A549 (cell line): Measurements from ENCODE around the gene CCDC117. TPM values are rescaled to one million over a fixed set of nuclear protein-coding genes. Genes with fewer than 3 reads are reported as not detected.
A peak's percentile ranks its signal among the peaks of the same experiment; 100 is the strongest.

Experiments used
- ATAC-seq, 2 experiments: fragments of 200-7000 bp in 1 of 2; fragments of >200 bp in 1 of 2; cut with Nextera tagmentation in 1 of 2; cut with Tn5 transposase in 1 of 2; 3 replicates each; pipeline versions ENCODE4 v1.8.0 to v1.9.1; 2018 to 2020; ENCODE audit warnings: mild to moderate bottlenecking in 1 of 2, moderate library complexity in 1 of 2
- CTCF ChIA-PET: fragments of 300-600 bp; sonication (Branson Sonifier 250); formaldehyde crosslinking; extraction: SDS; loops from one replicate; lab custom pipeline; 2021; ENCODE audit warnings: antibody characterized with exemption, inconsistent platforms; lab: Yijun Ruan, JAX
- POLR2A ChIA-PET: fragments of 350-600 bp; formaldehyde crosslinking; extraction: SDS; loops from one replicate; lab custom pipeline; 2021; ENCODE audit warnings: antibody characterized with exemption, inconsistent platforms; lab: Yijun Ruan, JAX
- DNase-seq, 2 experiments: peaks; one replicate each; pipeline versions ENCODE4 v3.0.0 to v3.0.0-alpha.2; 2011 to 2016; ENCODE audit warnings: low read depth in 1 of 2, low spot score in 1 of 2
- FAIRE-seq: peaks from 2 replicates; lab custom pipeline; 2011; peaks lifted over from hg19 to GRCh38; lab: Jason Lieb, UNC
- H3K27ac ChIP-seq, 2 experiments: fragments of >200 bp; sonication (Bioruptor Twin); formaldehyde crosslinking; 3 replicates each; pipeline ENCODE4 v1.5.1; 2016 to 2017
- H3K4me1 ChIP-seq: fragments of >200 bp; sonication (Bioruptor Twin); formaldehyde crosslinking; 3 replicates; pipeline ENCODE4 v1.6.1; 2016
- H3K4me2 ChIP-seq: fragments of >200 bp; sonication (Bioruptor Twin); formaldehyde crosslinking; 3 replicates; pipeline ENCODE4 v1.6.1; 2016
- H3K4me3 ChIP-seq: fragments of >200 bp; sonication (Bioruptor Twin); formaldehyde crosslinking; 3 replicates; pipeline ENCODE4 v1.5.1; 2016
- H3K9me3 ChIP-seq: fragments of >200 bp; sonication (Bioruptor Twin); formaldehyde crosslinking; 3 replicates; pipeline ENCODE4 v1.6.1; 2016
- BCL3 ChIP-seq: fragments of >200 bp; sonication (Bioruptor Twin); formaldehyde crosslinking; IDR thresholded peaks from 3 replicates; pipeline ENCODE4 v1.6.1; 2016
- CEBPB ChIP-seq, 2 experiments: fragments of >200 bp in 1 of 2; sonication (Bioruptor Twin) in 1 of 2; formaldehyde crosslinking in 1 of 2; IDR thresholded peaks; 2 replicates each; pipeline ENCODE4 v1.6.1; 2012 to 2016
- EHF ChIP-seq: fragments of 250-450 bp; sonication (Bioruptor Pico); IDR thresholded peaks from 2 replicates; pipeline ENCODE4 v1.5.0; 2020; ENCODE audit warnings: mild to moderate bottlenecking
- FOSB ChIP-seq: fragments of 250-450 bp; sonication (Bioruptor Pico); IDR thresholded peaks from 2 replicates; pipeline ENCODE4 v1.5.0; 2020; ENCODE audit warnings: mild to moderate bottlenecking, moderate library complexity
- FOSL2 ChIP-seq, 2 experiments: fragments of 450-650 bp in 1 of 2; fragments of >200 bp in 1 of 2; sonication (Bioruptor Twin) in 1 of 2; formaldehyde crosslinking; IDR thresholded peaks; 2 replicates each; pipeline versions ENCODE4 v1.5.0 to v1.6.1; 2016 to 2020; ENCODE audit warnings: mild to moderate bottlenecking in 1 of 2, moderate library complexity in 1 of 2
- HEYL ChIP-seq: fragments of 250-450 bp; sonication (Bioruptor Pico); IDR thresholded peaks from 2 replicates; pipeline ENCODE4 v1.8.0; 2021; ENCODE audit warnings: mild to moderate bottlenecking, moderate library complexity
- HOXA7 ChIP-seq: fragments of 250-450 bp; sonication (Bioruptor Pico); IDR thresholded peaks from 2 replicates; pipeline ENCODE4 v1.5.0; 2020; ENCODE audit warnings: mild to moderate bottlenecking, moderate library complexity
- JUN ChIP-seq, 2 experiments: fragments of >200 bp; sonication (Bioruptor Twin); formaldehyde crosslinking; IDR thresholded peaks; 2 replicates in 1 of 2; 3 replicates in 1 of 2; pipeline ENCODE4 v1.6.1; 2016 to 2017
- NFE2L2 ChIP-seq: fragments of 150-350 bp; conservative IDR thresholded peaks from 2 replicates; pipeline ENCODE4 v1.6.1; 2014; ENCODE audit warnings: low read length
- PHF8 ChIP-seq: fragments of 200-600 bp; sonication (generic); IDR thresholded peaks from 2 replicates; pipeline ENCODE4 v1.6.1; 2016; ENCODE audit warnings: low read depth, mild to moderate bottlenecking, antibody characterized with exemption, moderate library complexity, borderline replicate concordance
- SMC3 ChIP-seq: fragments of >200 bp; sonication (Bioruptor Twin); formaldehyde crosslinking; IDR thresholded peaks from 3 replicates; pipeline ENCODE4 v1.6.1; 2018; ENCODE audit warnings: inconsistent platforms
- SREBF2 ChIP-seq: fragments of 450-650 bp; IDR thresholded peaks from 2 replicates; pipeline ENCODE4 v1.6.1; 2014; ENCODE audit warnings: mild to moderate bottlenecking, moderate library complexity
- TFCP2L1 ChIP-seq: fragments of 250-450 bp; sonication (Bioruptor Pico); IDR thresholded peaks from 2 replicates; pipeline ENCODE4 v1.5.0; 2021; ENCODE audit warnings: mild to moderate bottlenecking
- TP53 ChIP-seq: fragments of 250-450 bp; sonication (Bioruptor Pico); IDR thresholded peaks from 2 replicates; pipeline ENCODE4 v1.5.0; 2021; ENCODE audit warnings: mild to moderate bottlenecking, moderate library complexity
- WGBS: methylation state at CpG from one replicate; pipeline ENCODE4 v1.1.6; 2017; ENCODE audit errors: missing lambda C conversion rate; 5-methylcytosine and 5-hydroxymethylcytosine counted together
- polyA plus RNA-seq, 4 experiments: library from polyadenylated mRNA; depleted of rRNA in 3 of 4; stranded (reverse); fragments of >200 nt; fragmentation: RNase III in 1 of 4; extraction: RNeasy Plus Mini Kit Qiagen cat#74134 plus additional on column Dnase treatment in 1 of 4; gene quantifications; 2 replicates in 3 of 4; 3 replicates in 1 of 4; pipeline ENCODE4 v1.2.3, GENCODE V29; 2011 to 2017

Gene CCDC117
- polyA plus RNA-seq, 2 of the 4 experiments (the other 2 are of a cell fraction) = 12.2 to 24.1 TPM

- ChIA-PET CTCF (interaction anchor here (1.3 kb wide), 1 partner anchor 195 kb away, joined by 4 read pairs; no protein-coding TSS in a partner anchor), POLR2A (no interaction called here)
- 91% methylated on average over 5 of the region's 5 CpGs for WGBS
- ATAC-seq = no peak
- H3K27ac ChIP-seq = no peak overlapping the region
- no peak for TF ChIP-seq HEYL
- no peak for DNase-seq
- H3K4me1 ChIP-seq = peaks cover 34% of the 10 kb centered on the region; the same call in 2 of the 3 replicates
- peak overlapping the region; percentile 86; the same call in 2 of the 3 replicates for H3K4me2 ChIP-seq
- H3K9me3 ChIP-seq = no peaks in the 10 kb centered on the region
- H3K4me3 ChIP-seq = no peak overlapping the region
- no peak for FAIRE-seq
Measured at GRCh38 chr22:28795932-28796856, 23.7 kb downstream of the CCDC117 start.

- ATAC-seq (peak; percentile 55 to 78), FAIRE-seq (no peak), DNase-seq (peak; percentile 71 to 83)
- ChIA-PET CTCF (no interaction called here), POLR2A (interaction anchor here (0.5 to 2.1 kb wide), 8 partner anchors 8 to 880 kb away, joined by 3 to 7 read pairs (median 4); partner anchors contain the start of genes PITPNB and TTC28)
- H3K4me2 ChIP-seq = peak overlapping the region; percentile 86
- 3% methylated on average over 7 of the region's 7 CpGs for WGBS
- peak overlapping the region; percentile 72 for H3K4me3 ChIP-seq
- no peaks in the 10 kb centered on the region for H3K9me3 ChIP-seq
- peak overlapping the region; percentile 91 to 100 for H3K27ac ChIP-seq
- TF ChIP-seq JUN (IDR thresholded peaks at IDR 0.05) (peak in 1 of 2 experiments; percentile 72; a peak in 3 of 5 replicates), BCL3 (peak; percentile 28; the same call in 1 of the 3 replicates), CEBPB (IDR thresholded peaks at IDR 0.05) (peak; percentile 86), SMC3 (no peak), FOSL2 (IDR thresholded peaks at IDR 0.05) (no peak), FOSL2 (CRISPR knock-in tag; IDR thresholded peaks at IDR 0.05) (peak; percentile 39; the same call in 1 of the 2 replicates), FOSB (no peak)
- peaks cover 43% of the 10 kb centered on the region; the same call in 2 of the 3 replicates for H3K4me1 ChIP-seq
Measured at GRCh38 chr22:28798810-28799605, 26.5 kb downstream of the CCDC117 start.

GRCh38 chr22:28799606-28800307 lies 27.3 kb downstream of the CCDC117 start:
- H3K4me3 ChIP-seq = peak overlapping the region; percentile 72
- H3K9me3 ChIP-seq = no peaks in the 10 kb centered on the region
- TF ChIP-seq JUN (IDR thresholded peaks at IDR 0.05) = peak in 1 of 2 experiments; percentile 24; a peak in 1 of 5 replicates
- TF ChIP-seq BCL3 = peak; percentile 37; the same call in 1 of the 3 replicates
- 0 out of 2 replicates have a peak, but pooled peaks have one; percentile 30 for TF ChIP-seq HOXA7
- no peak for TF ChIP-seq EHF (CRISPR knock-in tag)
- TF ChIP-seq SREBF2 = no peak
- peak; percentile 58; the same call in 1 of the 2 replicates for TF ChIP-seq PHF8
- no peak for TF ChIP-seq NFE2L2
- no peak for TF ChIP-seq TP53 (CRISPR knock-in tag)
- TF ChIP-seq TFCP2L1 (CRISPR knock-in tag) = 0 out of 2 replicates have a peak, but pooled peaks have one; percentile 9
- H3K27ac ChIP-seq = peak overlapping the region; percentile 91 to 100
- peak overlapping the region; percentile 86 for H3K4me2 ChIP-seq
- WGBS = 1% methylated on average over 28 of the region's 31 CpGs
- FAIRE-seq (no peak), ATAC-seq (peak; percentile 74 to 78), DNase-seq (no peak)
- ChIA-PET POLR2A (interaction anchor here (0.7 to 2.1 kb wide), 12 partner anchors 9 to 881 kb away, joined by 3 to 9 read pairs (median 4); partner anchors contain the start of genes CCDC117, PITPNB and TTC28), CTCF (interaction anchor here (1.0 kb wide), 1 partner anchor 10 kb away, joined by 3 read pairs; no protein-coding TSS in a partner anchor)
- peaks cover 39% of the 10 kb centered on the region; the same call in 2 of the 3 replicates for H3K4me1 ChIP-seq
